ENCODE data around the gene TMEM192.
"Not testable (repeated sequence)": the region's sequence is repeated elsewhere in the genome, so short reads cannot be mapped to it uniquely, and the experiment has no call there.

Gene TMEM192

GRCh38 chr4:165094873-165095272 is 17.8 kb downstream of the TMEM192 start:
- no peak for DNase-seq (ENCODE audit: low read depth in 2 of 3, low spot score in 2 of 3)

- not testable (repeated sequence) for DNase-seq (ENCODE audit: low read depth in 2 of 3, low spot score in 2 of 3)
Measured at GRCh38 chr4:165092187-165092586, 20.5 kb downstream of the TMEM192 start.

- no peak for DNase-seq (ENCODE audit: low read depth in 2 of 3, low spot score in 2 of 3)
Measured at GRCh38 chr4:165088366-165088765, 24.3 kb downstream of the TMEM192 start.

GRCh38 chr4:165085946-165086345 is 26.7 kb downstream of the TMEM192 start:
- no peak for DNase-seq (ENCODE audit: low read depth in 2 of 3, low spot score in 2 of 3)

GRCh38 chr4:165084787-165085186 is 27.9 kb downstream of the TMEM192 start:
- not testable (repeated sequence) for DNase-seq (ENCODE audit: low read depth in 2 of 3, low spot score in 2 of 3)

- DNase-seq (ENCODE audit: low read depth in 2 of 3, low spot score in 2 of 3) = no peak
Measured at GRCh38 chr4:165079476-165079875, 33.2 kb downstream of the TMEM192 start.

- no peak for DNase-seq (ENCODE audit: low read depth in 2 of 3, low spot score in 2 of 3)
Measured at GRCh38 chr4:165077034-165077578, 35.6 kb downstream of the TMEM192 start.

GRCh38 chr4:165073346-165073745 is 39.3 kb downstream of the TMEM192 start:
- DNase-seq (ENCODE audit: low read depth in 2 of 3, low spot score in 2 of 3) = not testable (repeated sequence)

GRCh38 chr4:165070560-165070959 is 42.1 kb downstream of the TMEM192 start:
- DNase-seq (ENCODE audit: low read depth in 2 of 3, low spot score in 2 of 3) = no peak

- no peak for DNase-seq (ENCODE audit: low read depth in 2 of 3, low spot score in 2 of 3)
Measured at GRCh38 chr4:165060938-165061337, 51.7 kb downstream of the TMEM192 start.

- DNase-seq (ENCODE audit: low read depth in 2 of 3, low spot score in 2 of 3) = no peak
Measured at GRCh38 chr4:165059386-165059785, 53.3 kb downstream of the TMEM192 start.

GRCh38 chr4:165058666-165059065 is 54.0 kb downstream of the TMEM192 start:
- DNase-seq (ENCODE audit: low read depth in 2 of 3, low spot score in 2 of 3) = no peak

GRCh38 chr4:165055601-165056000 is 57.1 kb downstream of the TMEM192 start:
- no peak for DNase-seq (ENCODE audit: low read depth in 2 of 3, low spot score in 2 of 3)

GRCh38 chr4:165053645-165054044 is 59.0 kb downstream of the TMEM192 start, which contains the start of gene TRIM75:
TRIM75 (plus strand) TSS chr4:165053866; CDS start chr4:165059148, 5,282 bp downstream.
- DNase-seq (ENCODE audit: low read depth in 2 of 3, low spot score in 2 of 3) = no peak

GRCh38 chr4:165052627-165053026 is 60.0 kb downstream of the TMEM192 start:
- no peak for DNase-seq (ENCODE audit: low read depth in 2 of 3, low spot score in 2 of 3)

GRCh38 chr4:165048170-165048569 is 64.5 kb downstream of the TMEM192 start:
- no peak for DNase-seq (ENCODE audit: low read depth in 2 of 3, low spot score in 2 of 3)

GRCh38 chr4:165031436-165032211 is 81.0 kb downstream of the TMEM192 start, which contains the start of gene TRIM60:
TRIM60 (plus strand) TSS chr4:165031999; CDS start chr4:165040073, 8,074 bp downstream.
- DNase-seq (ENCODE audit: low read depth in 2 of 3, low spot score in 2 of 3) = no peak

- DNase-seq (ENCODE audit: low read depth in 2 of 3, low spot score in 2 of 3) = no peak
Measured at GRCh38 chr4:165027762-165028402, 84.8 kb downstream of the TMEM192 start.

GRCh38 chr4:165025782-165026181 is 86.9 kb downstream of the TMEM192 start:
- DNase-seq (ENCODE audit: low read depth in 2 of 3, low spot score in 2 of 3) = not testable (repeated sequence)

Measured in activated CD8-positive, alpha-beta memory T cell treated with anti-CD3 and anti-CD28 coated beads for 48 hours (primary cell).